ENCODE results near the gene SORT1. TPM values are rescaled to one million over a fixed set of nuclear protein-coding genes. Genes with fewer than 3 reads are reported as not detected.

SORT1 gene
- total RNA-seq, 1 donor from 2014 or later = 30.9 TPM

Other genes starting within 250 kb of the SORT1 start
- 96.0 TPM for gene SARS1, start 184.0 kb downstream of the SORT1 start, total RNA-seq
- 22.4 TPM for gene CELSR2, start 148.4 kb downstream of the SORT1 start, total RNA-seq
- gene PSRC1, start 114.8 kb downstream of the SORT1 start, total RNA-seq = 5.0 TPM
- not detected for gene MYBPHL, start 90.9 kb downstream of the SORT1 start, total RNA-seq
- 24.6 TPM for gene PSMA5, start 28.5 kb upstream of the SORT1 start, total RNA-seq
- gene SYPL2, start 68.6 kb upstream of the SORT1 start, total RNA-seq = 5.7 TPM
- 2.6 TPM for gene ATXN7L2, start 86.0 kb upstream of the SORT1 start, total RNA-seq
- 4.1 TPM for gene CYB561D1, start 96.2 kb upstream of the SORT1 start, total RNA-seq
- 3.5 TPM for gene AMIGO1, start 111.8 kb upstream of the SORT1 start, total RNA-seq
- gene GPR61, start 142.0 kb upstream of the SORT1 start, total RNA-seq = under 0.01 TPM
- 11.8 TPM for gene GNAI3, start 150.7 kb upstream of the SORT1 start, total RNA-seq
- gene GNAT2, start 221.7 kb upstream of the SORT1 start, total RNA-seq = not detected
- 29.9 TPM for gene AMPD2, start 221.9 kb upstream of the SORT1 start, total RNA-seq

Measured in skin of body (tissue), 1 donor.